ENCODE measurements around the gene TLX1.
"Not testable (repeated sequence)": the region's sequence is repeated elsewhere in the genome, so short reads cannot be mapped to it uniquely, and the experiment has no call there.

Gene TLX1

GRCh38 chr10:101152316-101152715 lies 21.2 kb downstream of the TLX1 start:
- no peak for DNase-seq (ENCODE audit: low read depth, low spot score)

GRCh38 chr10:101154506-101154905 lies 23.4 kb downstream of the TLX1 start:
- not testable (repeated sequence) for DNase-seq (ENCODE audit: low read depth, low spot score)

DNA sequence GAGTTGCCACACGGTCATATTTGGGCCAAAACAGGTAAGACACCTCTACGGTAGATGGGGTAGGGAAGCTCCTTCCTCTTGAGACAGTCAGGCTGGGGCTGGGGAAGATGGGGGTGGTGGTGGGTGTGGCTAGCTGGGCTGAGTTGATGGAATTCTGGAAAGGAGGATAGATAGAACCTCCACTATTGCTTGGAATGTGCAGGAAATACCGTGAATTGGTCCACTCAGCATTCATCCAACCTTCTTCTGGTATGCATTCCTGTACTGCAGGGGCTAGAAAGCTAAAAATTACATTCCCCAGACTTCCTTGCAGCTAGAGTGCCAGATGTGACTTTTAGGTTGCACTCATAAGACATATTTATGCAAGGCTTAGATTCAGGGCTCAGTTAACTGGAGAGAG lies 24.8 kb downstream of the TLX1 start:
- no peak for DNase-seq (ENCODE audit: low read depth, low spot score)

GRCh38 chr10:101157756-101158458 lies 26.8 kb downstream of the TLX1 start:
- DNase-seq (ENCODE audit: low read depth, low spot score) = no peak

- DNase-seq (ENCODE audit: low read depth, low spot score) = no peak
Measured at GRCh38 chr10:101158459-101159058, 27.5 kb downstream of the TLX1 start.

DNA sequence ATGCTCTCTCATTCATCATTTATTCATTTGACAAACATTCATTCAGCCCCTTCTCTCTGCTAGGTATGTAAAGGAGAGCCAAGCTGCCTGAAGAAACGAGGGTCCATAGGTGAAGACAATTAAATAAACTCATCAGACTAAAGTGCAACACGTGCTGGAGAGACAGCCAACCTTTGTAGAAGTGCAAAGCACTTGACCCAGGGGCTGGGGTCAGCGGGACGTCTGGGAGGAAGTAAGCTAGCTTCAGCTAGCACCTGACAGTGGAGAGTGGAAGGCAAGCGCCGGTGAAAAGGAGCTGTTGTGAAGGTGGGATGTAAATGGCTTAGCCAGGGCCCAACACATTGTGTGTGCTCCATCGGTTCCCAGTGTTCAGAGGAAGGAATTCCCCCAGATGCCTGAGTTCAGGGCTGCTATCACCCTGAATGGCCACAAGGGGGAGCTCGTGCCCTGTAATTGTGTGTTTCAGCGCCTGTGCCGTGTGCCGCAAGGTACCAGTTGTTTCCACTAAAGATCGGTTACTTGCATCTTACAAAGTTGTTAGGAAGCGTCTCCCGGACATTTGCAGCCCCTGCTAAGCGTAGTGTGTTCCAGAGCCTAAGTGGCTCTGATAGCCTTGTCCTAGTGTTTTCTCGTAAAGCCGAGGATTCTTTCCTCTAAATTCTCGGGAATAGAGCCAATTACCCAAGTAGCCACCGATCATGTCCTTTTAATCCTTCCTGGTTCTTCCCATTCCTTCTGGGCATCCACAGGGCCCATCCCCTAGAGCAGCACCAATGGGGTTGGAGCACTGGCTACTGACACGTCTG lies 30.6 kb downstream of the TLX1 start:
- DNase-seq (ENCODE audit: low read depth, low spot score) = peak; percentile 48

DNA sequence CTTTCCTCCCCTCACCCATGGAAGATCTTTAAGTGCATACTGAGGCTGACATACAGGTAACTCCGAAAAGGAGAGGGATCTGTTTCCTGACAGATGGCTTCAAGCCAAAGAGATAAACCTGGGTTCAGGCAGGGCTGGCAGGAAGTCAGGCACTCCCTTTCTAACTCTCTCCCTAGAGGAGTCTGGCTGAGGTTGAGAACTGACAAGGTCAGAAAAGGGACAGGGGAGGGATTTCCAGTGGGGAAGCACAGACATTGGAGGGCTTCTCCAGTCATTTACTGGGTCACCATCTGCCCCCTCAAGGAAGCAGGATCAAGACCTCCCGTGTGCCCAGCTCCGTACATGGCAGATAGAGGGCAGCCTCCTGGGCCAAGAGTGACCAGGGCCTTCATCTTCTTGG lies 31.6 kb downstream of the TLX1 start:
- no peak for DNase-seq (ENCODE audit: low read depth, low spot score)

GRCh38 chr10:101164020-101164419 lies 32.9 kb downstream of the TLX1 start:
- no peak for DNase-seq (ENCODE audit: low read depth, low spot score)

GRCh38 chr10:101165736-101166135 lies 34.6 kb downstream of the TLX1 start:
- no peak for DNase-seq (ENCODE audit: low read depth, low spot score)

- no peak for DNase-seq (ENCODE audit: low read depth, low spot score)
Measured at GRCh38 chr10:101166430-101166829, 35.3 kb downstream of the TLX1 start.

GRCh38 chr10:101172741-101173140 lies 41.6 kb downstream of the TLX1 start:
- no peak for DNase-seq (ENCODE audit: low read depth, low spot score)

DNA sequence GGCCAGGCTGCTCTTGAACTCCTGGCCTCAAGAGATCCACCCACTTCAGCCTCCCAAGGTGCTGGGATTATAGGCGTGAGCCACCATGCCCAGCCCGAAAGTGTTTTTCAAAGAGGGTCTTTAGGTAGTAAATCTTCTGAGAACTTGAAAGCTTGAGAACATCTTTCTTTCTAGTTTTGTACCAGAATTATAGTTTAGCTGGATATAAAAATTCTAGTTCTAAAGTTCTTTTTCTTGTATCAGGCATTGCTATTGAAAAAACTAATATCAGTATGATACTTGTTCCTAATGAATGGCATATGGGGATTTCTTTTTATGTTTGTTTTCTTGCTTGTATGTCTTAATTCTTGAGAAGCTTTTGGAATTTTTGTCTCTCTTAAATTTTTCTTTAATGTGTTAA lies 43.2 kb downstream of the TLX1 start:
- DNase-seq (ENCODE audit: low read depth, low spot score) = no peak

GRCh38 chr10:101176577-101176976 lies 45.5 kb downstream of the TLX1 start:
- no peak for DNase-seq (ENCODE audit: low read depth, low spot score)

GRCh38 chr10:101182936-101183335 lies 51.8 kb downstream of the TLX1 start:
- no peak for DNase-seq (ENCODE audit: low read depth, low spot score)

DNA sequence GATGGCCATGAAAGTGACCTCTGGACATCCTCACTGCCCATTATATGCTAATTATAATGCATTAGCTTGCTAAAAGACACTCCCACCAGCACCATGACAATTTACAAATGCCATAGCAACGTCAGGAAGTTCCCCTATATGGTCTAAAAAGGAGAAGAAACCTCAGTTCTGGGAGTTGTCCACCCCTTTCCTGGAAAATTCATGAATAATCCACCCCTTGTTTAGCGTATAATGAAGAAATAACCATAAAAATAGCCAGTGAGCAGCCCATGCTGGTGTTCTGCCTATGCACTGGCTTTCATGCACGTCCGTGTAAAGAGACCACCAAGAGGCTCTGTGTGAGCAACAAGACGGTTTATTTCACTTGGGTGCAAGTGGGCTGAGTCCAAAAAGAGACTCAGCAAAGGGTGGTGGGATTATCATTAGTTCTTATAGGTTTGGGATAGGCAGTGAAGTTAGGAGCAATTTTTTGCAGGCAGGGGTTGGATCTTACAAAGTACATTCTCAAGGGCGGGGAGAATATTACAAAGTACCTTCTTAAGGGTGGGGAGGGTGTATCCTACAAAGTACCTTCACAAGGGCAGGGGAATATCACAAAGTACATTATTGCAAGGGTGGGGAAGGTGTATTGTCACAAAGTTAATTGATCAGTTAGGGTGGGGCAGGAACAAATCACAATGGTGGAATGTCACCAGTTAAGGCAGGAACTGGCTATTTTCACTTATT lies 52.5 kb downstream of the TLX1 start:
- no peak for DNase-seq (ENCODE audit: low read depth, low spot score)

Measured in activated naive CD8-positive, alpha-beta T cell treated with anti-CD3 and anti-CD28 coated beads, Interleukin-2, amount 50 U/mL, for 16 hours (primary cell).